H9 (cell line): ENCODE data around the gene MYADM. TPM values are rescaled to one million over a fixed set of nuclear protein-coding genes. Genes with fewer than 3 reads are reported as not detected.

Source experiments
- DNase-seq: peaks from one replicate; pipeline ENCODE4 v3.0.0-alpha.2; 2017
- H2AFZ ChIP-seq: one replicate; pipeline ENCODE4 v1.6.1; 2013; ENCODE audit warnings: mild to moderate bottlenecking, low read length, control low read depth, moderate library complexity
- H2AK5ac ChIP-seq: 2 replicates; pipeline ENCODE4 v1.6.1; 2013; ENCODE audit warnings: low read length, control low read depth, mixed read lengths; ENCODE audit not compliant: insufficient read length
- H2BK120ac ChIP-seq: one replicate; pipeline ENCODE4 v1.6.1; 2013; ENCODE audit warnings: low read depth, mild to moderate bottlenecking, low read length, control low read depth, inconsistent platforms; ENCODE audit not compliant: poor library complexity, severe bottlenecking
- H2BK12ac ChIP-seq: 2 replicates; pipeline ENCODE4 v1.6.1; 2013; ENCODE audit warnings: low read length, control low read depth, mixed read lengths, low read depth; ENCODE audit not compliant: insufficient read length
- H2BK15ac ChIP-seq: 2 replicates; pipeline ENCODE4 v1.6.1; 2013; ENCODE audit warnings: low read depth, low read length, control low read depth
- H2BK20ac ChIP-seq: one replicate; pipeline ENCODE4 v1.6.1; 2013; ENCODE audit warnings: low read depth, mild to moderate bottlenecking, low read length, control low read depth, inconsistent platforms; ENCODE audit not compliant: poor library complexity, severe bottlenecking
- H2BK5ac ChIP-seq: 2 replicates; pipeline ENCODE4 v1.6.1; 2013; ENCODE audit warnings: low read length, control low read depth, mixed read lengths; ENCODE audit not compliant: insufficient read length
- H3K14ac ChIP-seq: 2 replicates; pipeline ENCODE4 v1.6.1; 2013; ENCODE audit warnings: low read length, control low read depth; ENCODE audit not compliant: insufficient read depth
- H3K18ac ChIP-seq: 2 replicates; pipeline ENCODE4 v1.6.1; 2013; ENCODE audit warnings: low read depth, mild to moderate bottlenecking, mixed read lengths, low read length, control low read depth; ENCODE audit not compliant: insufficient read length
- H3K23ac ChIP-seq: 2 replicates; pipeline ENCODE4 v1.6.1; 2013; ENCODE audit warnings: low read length, control low read depth, mixed read lengths, low read depth; ENCODE audit not compliant: insufficient read length
- H3K23me2 ChIP-seq: 2 replicates; pipeline ENCODE4 v1.6.1; 2013; ENCODE audit warnings: low read depth, mild to moderate bottlenecking, mixed read lengths, low read length, control low read depth; ENCODE audit not compliant: insufficient read length, poor library complexity, severe bottlenecking
- H3K27ac ChIP-seq: 2 replicates; pipeline ENCODE4 v1.5.1; 2013; ENCODE audit warnings: low read length, control low read depth, mixed read lengths, low read depth; ENCODE audit not compliant: insufficient read length
- H3K27me3 ChIP-seq: 2 replicates; pipeline ENCODE4 v1.6.1; 2013; ENCODE audit warnings: low read length, control low read depth, inconsistent platforms; ENCODE audit not compliant: insufficient read depth
- H3K4ac ChIP-seq: 2 replicates; pipeline ENCODE4 v1.6.1; 2013; ENCODE audit warnings: low read depth, mild to moderate bottlenecking, control low read depth, inconsistent platforms, low read length, moderate library complexity
- H3K4me1 ChIP-seq: 2 replicates; pipeline ENCODE4 v1.6.1; 2013; ENCODE audit warnings: low read length, control low read depth, inconsistent platforms; ENCODE audit not compliant: insufficient read depth
- H3K4me2 ChIP-seq: 2 replicates; pipeline ENCODE4 v1.6.1; 2013; ENCODE audit warnings: low read length, control low read depth, mixed read lengths; ENCODE audit not compliant: insufficient read length, insufficient read depth
- H3K56ac ChIP-seq: 2 replicates; pipeline ENCODE4 v1.6.1; 2013; ENCODE audit warnings: low read depth, mild to moderate bottlenecking, mixed read lengths, low read length, control low read depth; ENCODE audit not compliant: insufficient read length
- H3K79me1 ChIP-seq: 2 replicates; pipeline ENCODE4 v1.6.1; 2013; ENCODE audit warnings: low read depth, mild to moderate bottlenecking, moderate library complexity, low read length, control low read depth, inconsistent platforms; ENCODE audit not compliant: insufficient read depth, poor library complexity, severe bottlenecking
- H3K79me2 ChIP-seq: 2 replicates; pipeline ENCODE4 v1.6.1; 2013; ENCODE audit warnings: low read length, control low read depth, inconsistent platforms; ENCODE audit not compliant: insufficient read depth
- H3K9ac ChIP-seq: 2 replicates; pipeline ENCODE4 v1.6.1; 2013; ENCODE audit warnings: low read length, control low read depth, mixed read lengths; ENCODE audit not compliant: insufficient read length; ENCODE audit errors: extremely low read depth
- H3K9me3 ChIP-seq: one replicate; pipeline ENCODE4 v1.6.1; 2013; ENCODE audit warnings: low read depth, low read length, inconsistent platforms; ENCODE audit not compliant: control insufficient read depth
- H3T11ph ChIP-seq: one replicate; pipeline ENCODE4 v1.6.1; 2013; ENCODE audit warnings: mild to moderate bottlenecking, low read length, control low read depth, inconsistent platforms
- H4K20me1 ChIP-seq: one replicate; pipeline ENCODE4 v1.6.1; 2013; ENCODE audit not compliant: control insufficient read depth, insufficient read length, insufficient read depth
- H4K5ac ChIP-seq: 2 replicates; pipeline ENCODE4 v1.6.1; 2013; ENCODE audit warnings: low read depth, mild to moderate bottlenecking, mixed read lengths, low read length, control low read depth; ENCODE audit not compliant: insufficient read length
- H4K8ac ChIP-seq: replicated peaks from 2 replicates; pipeline ENCODE4 v1.6.1; 2013; ENCODE audit warnings: low read length, control low read depth, mixed read lengths, low read depth; ENCODE audit not compliant: insufficient read length
- H4K91ac ChIP-seq: 2 replicates; pipeline ENCODE4 v1.6.1; 2013; ENCODE audit warnings: low read depth, mild to moderate bottlenecking, moderate library complexity, mixed read lengths, low read length, control low read depth; ENCODE audit not compliant: insufficient read length
- H3K27ac Mint-ChIP-seq, 3 experiments: 2 replicates in 2 of 3; 3 replicates in 1 of 3; pipeline ENCODE4 v1.8.0; 2020 to 2021; ENCODE audit warnings: mixed read lengths in 3 of 3, mild to moderate bottlenecking in 1 of 3, moderate library complexity in 1 of 3
- H3K27me3 Mint-ChIP-seq: 2 replicates; pipeline ENCODE4 v1.8.0; 2021; ENCODE audit warnings: low read depth, mild to moderate bottlenecking, moderate library complexity, mixed read lengths
- H3K36me3 Mint-ChIP-seq, 3 experiments: 2 replicates in 2 of 3; 3 replicates in 1 of 3; pipeline ENCODE4 v1.8.0; 2020 to 2021; ENCODE audit warnings: low read depth in 3 of 3, mixed read lengths in 3 of 3; ENCODE audit not compliant: insufficient read depth in 1 of 3
- H3K4me1 Mint-ChIP-seq, 2 experiments: 2 replicates each; pipeline ENCODE4 v1.8.0; 2020; ENCODE audit warnings: mixed read lengths in 2 of 2
- H3K4me3 Mint-ChIP-seq, 2 experiments: 2 replicates in 1 of 2; 3 replicates in 1 of 2; pipeline ENCODE4 v1.8.0; 2020 to 2021; ENCODE audit warnings: mild to moderate bottlenecking in 2 of 2, mixed read lengths in 2 of 2, moderate library complexity in 1 of 2
- H3K9me3 Mint-ChIP-seq, 2 experiments: 2 replicates in 1 of 2; 3 replicates in 1 of 2; pipeline ENCODE4 v1.8.0; 2020; ENCODE audit warnings: mild to moderate bottlenecking in 2 of 2, mixed read lengths in 2 of 2, moderate library complexity in 1 of 2
- CTCF ChIP-seq: fragments of 200-600 bp; sonication (generic); conservative IDR thresholded peaks from 3 replicates; pipeline ENCODE4 v1.8.0; 2021; ENCODE audit warnings: antibody characterized with exemption, mild to moderate bottlenecking
- WGBS: extraction: QIAGEN DNeasy Blood & Tissue Kit; methylation state at CpG from one replicate; pipeline ENCODE4 v1.1.7; 2013; ENCODE audit warnings: missing lambda C conversion rate, low lambda C conversion rate, mixed read lengths; ENCODE audit not compliant: insufficient read length; ENCODE audit errors: extremely low coverage; 5-methylcytosine and 5-hydroxymethylcytosine counted together
- total RNA-seq: library from RNA; stranded (reverse); gene quantifications from 2 replicates; pipeline ENCODE4 v1.2.1, GENCODE V29; 2021

MYADM gene
- total RNA-seq, 1 experiment from 2014 or later, result 116 TPM

- H2AFZ ChIP-seq, result no peak within 1 kb of the TSS
- H4K8ac ChIP-seq, result no peak within 1 kb of the TSS
- peaks cover 34 to 53% of the 10 kb centered on the region in 2 experiments for H3K4me1 Mint-ChIP-seq
- peaks cover 28% of the 10 kb centered on the region for H3K23me2 ChIP-seq
- no peaks in the 10 kb centered on the region for H3K9me3 ChIP-seq
- H3K4me1 ChIP-seq, result peaks cover 4% of the 10 kb centered on the region; the same call in 1 of the 2 replicates
- H2BK12ac ChIP-seq, result no peak within 1 kb of the TSS
- H3K27me3 Mint-ChIP-seq, result peaks cover 81% of the 10 kb centered on the region
- no peak within 1 kb of the TSS for H3T11ph ChIP-seq
- H3K4me2 ChIP-seq, result peak within 1 kb of the TSS; percentile 95
- no peak within 1 kb of the TSS for H3K27ac ChIP-seq
- H2BK20ac ChIP-seq, result no peak within 1 kb of the TSS
- H3K14ac ChIP-seq, result peak within 1 kb of the TSS; percentile 21
- no peak within 1 kb of the TSS for H2BK5ac ChIP-seq
- no CpG with 5 or more reads among the region's 28 CpGs for WGBS
- H3K27ac Mint-ChIP-seq, result peak within 1 kb of the TSS; percentile 12 to 90 (median 82); a peak in 6 of 7 replicates
- no peak within 1 kb of the TSS for H2BK15ac ChIP-seq
- no peak within 1 kb of the TSS for H4K91ac ChIP-seq
- peaks cover 3% of the 10 kb centered on the region; the same call in 1 of the 2 replicates for H3K27me3 ChIP-seq
- no peak within 1 kb of the TSS for H3K56ac ChIP-seq
- H4K20me1 ChIP-seq, result no peaks in the 10 kb centered on the region
- peak within 1 kb of the TSS; percentile 56 for H3K9ac ChIP-seq
- no peaks in the 10 kb centered on the region for H3K79me1 ChIP-seq
- peak; percentile 66 for DNase-seq
- no peak for TF ChIP-seq CTCF
- no peak within 1 kb of the TSS for H2BK120ac ChIP-seq
- H3K4ac ChIP-seq, result no peak within 1 kb of the TSS; the same call in 1 of the 2 replicates
- no peak within 1 kb of the TSS for H3K23ac ChIP-seq
- H3K9me3 Mint-ChIP-seq, result no peaks in the 10 kb centered on the region
- H3K36me3 Mint-ChIP-seq, result peaks cover 0 to 5% (median 5%) of the 10 kb centered on the region in 3 experiments; a peak in 5 of 7 replicates
- H3K18ac ChIP-seq, result peak within 1 kb of the TSS; percentile 70
- H3K79me2 ChIP-seq, result no peaks in the 10 kb centered on the region
- H2AK5ac ChIP-seq, result no peak within 1 kb of the TSS
- peak within 1 kb of the TSS; percentile 71 to 91 for H3K4me3 Mint-ChIP-seq
- H4K5ac ChIP-seq, result no peak within 1 kb of the TSS
Observed at GRCh38 chr19:53908935-53909415, 41.3 kb downstream of the MYADM start, which contains the start of gene CACNG7. Gene CACNG7, plus strand, starts transcription at chr19:53909278. Its CDS starts 3,554 bp downstream, at chr19:53912832.
